ENCODE results near the gene BCL7A. TPM values are rescaled to one million over a fixed set of nuclear protein-coding genes. Genes with fewer than 3 reads are reported as not detected.
A peak's percentile ranks its signal among the peaks of the same experiment; 100 is the strongest.

The BCL7A gene
- total and polyA plus RNA-seq, 9 of the 15 experiments (the other 6 are each of a cell fraction or from before 2014, with no cell fraction given), result 0.25 to 21.9 (median 14.9) TPM

GRCh38 chr12:122097584-122097926, 75.9 kb downstream of the BCL7A start (continued):
- TF ChIP-seq ZNF184 (CRISPR knock-in tag; IDR thresholded peaks at IDR 0.05) (no peak), ARID3B (CRISPR knock-in tag; IDR thresholded peaks at IDR 0.05; ENCODE audit: borderline replicate concordance) (no peak), KLF16 (IDR thresholded peaks at IDR 0.05) (no peak), MCM7 (IDR thresholded peaks at IDR 0.05) (no peak), HMGXB4 (CRISPR knock-in tag; IDR thresholded peaks at IDR 0.05) (no peak), TOE1 (IDR thresholded peaks at IDR 0.05; ENCODE audit: borderline replicate concordance) (no peak), TOE1 (CRISPR knock-in tag; IDR thresholded peaks at IDR 0.05; ENCODE audit: borderline replicate concordance, low read depth) (no peak), ZNF165 (CRISPR knock-in tag; IDR thresholded peaks at IDR 0.05; ENCODE audit: borderline replicate concordance) (0 out of 2 replicates have a peak, but pooled peaks have one; percentile 18), ZNF785 (CRISPR knock-in tag; IDR thresholded peaks at IDR 0.05) (no peak), SMARCA5 (IDR thresholded peaks at IDR 0.05) (0 out of 2 replicates have a peak, but pooled peaks have one; percentile 28), RFX7 (CRISPR knock-in tag; IDR thresholded peaks at IDR 0.05) (no peak), CHD2 (IDR thresholded peaks at IDR 0.05; ENCODE audit: low read depth, low read length) (no peak), ZNF764 (CRISPR knock-in tag; IDR thresholded peaks at IDR 0.05; ENCODE audit: low read depth) (no peak), RB1 (IDR thresholded peaks at IDR 0.05; ENCODE audit: low read depth) (no peak), ZNF41 (CRISPR knock-in tag; conservative IDR thresholded peaks at IDR 0.05) (no peak), MECOM (CRISPR knock-in tag; IDR thresholded peaks at IDR 0.05) (no peak), SMARCB1 (IDR thresholded peaks at IDR 0.05; ENCODE audit: insufficient read length, low read depth) (no peak), NR4A1 (CRISPR knock-in tag; IDR thresholded peaks at IDR 0.05) (no peak), NR4A1 (tag; IDR thresholded peaks at IDR 0.05) (no peak), ZBTB26 (CRISPR knock-in tag; IDR thresholded peaks at IDR 0.05) (no peak), ZNF512 (tag; IDR thresholded peaks at IDR 0.05) (no peak), VEZF1 (CRISPR knock-in tag; IDR thresholded peaks at IDR 0.05) (no peak), ZBTB12 (CRISPR knock-in tag; IDR thresholded peaks at IDR 0.05) (no peak)
